HEK293 (cell line): Measurements from ENCODE around the gene S100PBP.

Source experiments
- CTCF ChIA-PET: fragments of 350-600 bp; formaldehyde crosslinking; extraction: SDS; loops from one replicate; lab custom pipeline; 2021; ENCODE audit warnings: antibody characterized with exemption; lab: Yijun Ruan, JAX
- POLR2A ChIA-PET: fragments of 300-600 bp; formaldehyde crosslinking; extraction: SDS; loops from one replicate; lab custom pipeline; 2020; ENCODE audit warnings: antibody characterized with exemption, inconsistent platforms; lab: Yijun Ruan, JAX
- H3K27ac ChIP-seq: fragments of 200-500 bp; sonication (Bioruptor generic); 2 replicates; pipeline ENCODE4 v1.5.1; 2014; ENCODE audit warnings: low read depth, low read length, control low read depth, inconsistent platforms; ENCODE audit errors: extremely low read depth
- H3K36me3 ChIP-seq, 2 experiments: fragments of 200-500 bp in 1 of 2; sonication (Bioruptor generic) in 1 of 2; 1 replicate in 1 of 2; 2 replicates in 1 of 2; pipeline ENCODE4 v1.5.1; 2014 to 2017; ENCODE audit warnings: inconsistent platforms in 2 of 2, low read length in 2 of 2; ENCODE audit not compliant: control insufficient read depth in 2 of 2, insufficient read depth in 1 of 2
- H3K4me1 ChIP-seq: fragments of 200-500 bp; sonication (Bioruptor generic); 2 replicates; pipeline ENCODE4 v1.5.1; 2014; ENCODE audit warnings: mild to moderate bottlenecking, low read length, inconsistent platforms; ENCODE audit not compliant: control insufficient read depth, insufficient read depth
- H3K4me3 ChIP-seq: 2 replicates; pipeline ENCODE4 v1.5.1; 2011; ENCODE audit warnings: low read depth, mild to moderate bottlenecking, control low read depth, low read length, moderate library complexity
- H3K9me3 ChIP-seq: fragments of 200-500 bp; sonication (Bioruptor generic); 2 replicates; pipeline ENCODE4 v1.5.1; 2014; ENCODE audit warnings: low read depth, low read length, inconsistent platforms; ENCODE audit not compliant: control insufficient read depth, insufficient read depth
- ATF2 ChIP-seq: fragments of 450-650 bp; formaldehyde crosslinking; IDR thresholded peaks from 2 replicates; pipeline ENCODE4 v1.5.1; 2016; ENCODE audit warnings: missing biosample characterization, missing genetic modification characterization, low read depth
- GLIS1 ChIP-seq: fragments of 450-650 bp; formaldehyde crosslinking; IDR thresholded peaks from 2 replicates; pipeline ENCODE4 v1.5.1; 2016; ENCODE audit warnings: missing biosample characterization, missing genetic modification characterization
- HOXA7 ChIP-seq: sonication (generic); formaldehyde crosslinking; IDR thresholded peaks from 2 replicates; pipeline ENCODE4 v1.8.1; 2022; ENCODE audit warnings: missing genetic modification reagents, borderline replicate concordance
- HOXD13 ChIP-seq: sonication (generic); formaldehyde crosslinking; IDR thresholded peaks from 2 replicates; pipeline ENCODE4 v1.8.0; 2022; ENCODE audit warnings: missing genetic modification reagents, borderline replicate concordance
- MZF1 ChIP-seq: fragments of 450-650 bp; formaldehyde crosslinking; IDR thresholded peaks from 2 replicates; pipeline ENCODE4 v1.5.1; 2017; ENCODE audit warnings: missing biosample characterization, missing genetic modification characterization, borderline replicate concordance
- PRDM4 ChIP-seq: fragments of 450-650 bp; formaldehyde crosslinking; IDR thresholded peaks from 2 replicates; pipeline ENCODE4 v1.5.1; 2017; ENCODE audit warnings: missing biosample characterization, missing genetic modification characterization
- ZBTB11 ChIP-seq: fragments of 450-650 bp; formaldehyde crosslinking; conservative IDR thresholded peaks from 2 replicates; pipeline ENCODE4 v1.5.1; 2016; ENCODE audit warnings: low read depth, missing biosample characterization, missing genetic modification characterization
- ZNF132 ChIP-seq: fragments of 450-650 bp; formaldehyde crosslinking; IDR thresholded peaks from 2 replicates; pipeline ENCODE4 v1.5.1; 2017; ENCODE audit warnings: missing biosample characterization, missing genetic modification characterization, borderline replicate concordance
- ZNF133 ChIP-seq: fragments of 450-650 bp; formaldehyde crosslinking; IDR thresholded peaks from 2 replicates; pipeline ENCODE4 v1.5.1; 2016; ENCODE audit warnings: missing biosample characterization, missing genetic modification characterization
- ZNF280C ChIP-seq: fragments of 450-650 bp; formaldehyde crosslinking; IDR thresholded peaks from 2 replicates; pipeline ENCODE4 v1.5.1; 2016; ENCODE audit warnings: missing biosample characterization, missing genetic modification characterization
- ZNF366 ChIP-seq: fragments of 450-650 bp; formaldehyde crosslinking; conservative IDR thresholded peaks from 2 replicates; pipeline ENCODE4 v1.5.1; 2016; ENCODE audit warnings: missing biosample characterization, missing genetic modification characterization
- ZNF391 ChIP-seq: fragments of 450-650 bp; formaldehyde crosslinking; IDR thresholded peaks from 2 replicates; pipeline ENCODE4 v1.5.1; 2016; ENCODE audit warnings: low read depth, missing biosample characterization, missing genetic modification characterization, borderline replicate concordance
- ZNF513 ChIP-seq: fragments of 450-650 bp; IDR thresholded peaks from 2 replicates; pipeline ENCODE4 v1.5.1; 2018; ENCODE audit warnings: missing biosample characterization, missing genetic modification characterization
- ZNF518A ChIP-seq: fragments of 450-650 bp; formaldehyde crosslinking; conservative IDR thresholded peaks from 2 replicates; pipeline ENCODE4 v1.5.1; 2016; ENCODE audit warnings: low read depth, missing biosample characterization, missing genetic modification characterization
- ZNF596 ChIP-seq: fragments of 450-650 bp; IDR thresholded peaks from 2 replicates; pipeline ENCODE4 v1.5.0; 2018; ENCODE audit warnings: missing biosample characterization, mild to moderate bottlenecking, missing genetic modification characterization, moderate library complexity
- ZNF623 ChIP-seq: fragments of 450-650 bp; formaldehyde crosslinking; IDR thresholded peaks from 2 replicates; pipeline ENCODE4 v1.5.1; 2016; ENCODE audit warnings: missing biosample characterization, missing genetic modification characterization
- ZNF692 ChIP-seq: fragments of 450-650 bp; formaldehyde crosslinking; IDR thresholded peaks from 2 replicates; pipeline ENCODE4 v1.5.1; 2016; ENCODE audit warnings: missing biosample characterization, missing genetic modification characterization
- ZXDB ChIP-seq: fragments of 450-650 bp; formaldehyde crosslinking; IDR thresholded peaks from 2 replicates; pipeline ENCODE4 v1.5.1; 2016; ENCODE audit warnings: missing biosample characterization, missing genetic modification characterization

The S100PBP gene

GRCh38 chr1:32902535-32902920 lies 85.1 kb downstream of the S100PBP start:
- Histone ChIP-seq H3K27ac (no peak overlapping the region), H3K9me3 (no peaks in the 10 kb centered on the region), H3K4me1 (no peaks in the 10 kb centered on the region), H3K36me3 (no peaks in the 10 kb centered on the region), H3K4me3 (no peak overlapping the region)
- CTCF ChIA-PET = interaction anchor here (0.6 to 1.4 kb wide), 3 partner anchors 10 to 26 kb away, joined by 3 to 7 read pairs (median 3); no protein-coding TSS in a partner anchor
- TF ChIP-seq ZNF366 = no peak
- TF ChIP-seq MZF1 (tag by site-specific recombination) = no peak
- TF ChIP-seq ZNF692 (tag by site-specific recombination) = no peak
- no peak for TF ChIP-seq ZNF280C (tag by site-specific recombination)
- TF ChIP-seq ZNF518A (tag by site-specific recombination) = no peak
- TF ChIP-seq ZNF391 (tag by site-specific recombination) = no peak
- no peak for TF ChIP-seq ZBTB11 (tag by site-specific recombination)
- TF ChIP-seq PRDM4 (tag by site-specific recombination) = no peak
- TF ChIP-seq ZNF133 (tag by site-specific recombination) = no peak
- TF ChIP-seq ZXDB (tag by site-specific recombination) = no peak
- TF ChIP-seq HOXD13 = no peak
- TF ChIP-seq GLIS1 (tag by site-specific recombination) = no peak
- TF ChIP-seq ZNF132 (tag by site-specific recombination) = no peak
- TF ChIP-seq ZNF596 = no peak
- no peak for TF ChIP-seq ZNF623 (tag by site-specific recombination)
- TF ChIP-seq ATF2 (tag by site-specific recombination) = no peak
- no peak for TF ChIP-seq ZNF513 (tag by site-specific recombination)
- no peak for TF ChIP-seq HOXA7
- POLR2A ChIA-PET = no interaction called here
